GM19397 (cell line): ENCODE data around the gene VAT1L.

ENCODE experiments used
- ATAC-seq: cut with Tn5 transposase; IDR thresholded peaks from one replicate; pipeline ENCODE4 v1.9.1; 2021; ENCODE audit warnings: mild to moderate bottlenecking, moderate library complexity; ENCODE audit not compliant: unreplicated experiment

VAT1L gene

DNA sequence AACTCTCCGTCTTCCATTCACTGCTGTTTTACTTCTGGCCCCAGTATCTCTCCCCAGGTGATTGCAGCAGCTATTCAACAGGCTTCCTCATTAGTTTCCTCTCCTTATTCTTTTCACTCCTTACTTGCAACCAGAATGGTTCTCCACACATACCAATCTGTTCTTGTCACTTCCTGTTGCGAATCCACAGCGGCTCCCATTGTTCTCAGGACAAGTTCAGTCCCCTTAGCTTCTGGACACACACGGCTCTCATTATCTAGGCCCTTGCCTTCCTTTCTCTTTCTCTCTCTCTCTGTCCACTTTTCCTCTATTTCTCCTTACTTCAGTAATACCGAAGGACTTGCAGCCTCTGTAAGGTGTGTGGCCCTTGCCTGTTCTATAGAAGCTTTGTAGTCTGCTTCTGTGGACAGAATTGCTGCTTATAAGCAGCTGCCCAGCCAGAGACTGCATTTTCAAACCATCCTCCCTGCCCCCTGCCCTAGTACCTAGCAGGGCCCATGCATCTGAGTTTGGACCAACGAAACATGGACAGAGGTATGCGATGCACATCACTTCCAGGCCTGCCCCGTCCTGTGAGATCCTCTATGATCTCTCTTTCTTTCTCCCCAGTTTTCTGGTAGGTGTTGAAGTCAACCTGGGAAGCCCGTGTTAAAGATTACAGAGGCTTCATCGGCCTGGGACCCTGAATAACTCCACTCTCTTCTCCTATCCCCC is 45.7 kb downstream of the VAT1L start:
- no peak for ATAC-seq

DNA sequence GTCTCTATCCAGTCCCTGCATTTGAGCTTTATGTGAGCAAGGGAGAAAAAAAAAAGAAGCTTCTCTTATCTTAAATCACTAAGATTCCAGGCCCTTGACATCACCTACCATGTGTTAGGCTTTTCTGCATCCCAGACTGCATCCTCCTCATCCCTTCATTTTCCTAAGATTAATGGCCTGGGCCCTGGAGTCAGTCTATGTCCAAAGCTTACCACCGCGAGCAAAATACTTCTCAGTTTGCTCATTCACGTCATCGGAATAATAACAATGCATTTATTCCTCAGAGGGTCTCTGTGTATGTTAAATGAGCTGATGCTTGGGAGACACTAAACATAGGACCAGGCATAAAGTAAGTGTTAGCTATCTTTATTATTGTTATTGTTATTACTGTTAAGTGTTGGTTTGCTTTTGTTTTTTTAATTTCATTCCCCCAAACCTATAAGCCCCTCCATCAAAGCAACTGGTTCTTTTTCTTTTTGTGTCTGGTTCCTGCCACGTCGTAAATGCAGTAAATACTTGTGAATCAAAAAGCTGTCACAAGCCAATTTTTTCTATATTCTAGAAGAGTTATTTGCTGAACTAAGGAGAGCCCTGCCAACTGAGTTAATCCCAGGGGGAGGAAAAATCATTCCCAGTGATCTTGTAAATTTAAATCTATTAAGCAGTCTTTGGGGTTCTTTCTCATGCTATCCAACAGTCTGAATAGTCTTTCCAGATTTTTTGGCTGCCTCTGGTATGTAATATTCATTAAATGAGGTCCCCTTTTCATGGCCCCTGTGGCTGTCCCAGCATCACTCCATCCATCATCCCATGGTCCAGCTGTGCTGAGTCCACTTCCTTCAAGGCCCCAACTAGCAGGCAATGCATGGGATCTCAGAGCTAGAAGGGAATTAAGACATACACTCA is 46.5 kb downstream of the VAT1L start:
- no peak for ATAC-seq

DNA sequence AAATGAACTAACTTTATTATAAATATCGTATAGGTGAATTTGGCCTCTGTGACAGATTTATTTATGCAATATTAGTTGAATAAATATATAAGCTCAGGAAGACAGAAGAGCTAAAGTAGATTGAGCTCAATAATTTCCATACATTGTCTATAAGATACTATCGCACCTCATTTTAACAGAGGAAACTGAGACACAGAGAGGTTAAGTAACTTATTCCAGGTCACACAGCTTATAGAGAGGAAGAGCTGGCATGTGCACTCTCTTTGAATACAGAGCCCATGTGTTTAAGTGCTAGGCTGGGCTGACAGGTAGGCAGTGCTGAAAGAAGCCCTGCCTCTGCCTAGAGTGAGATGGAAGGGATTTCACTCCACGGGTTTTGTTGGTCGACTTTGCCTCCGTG is 48.4 kb downstream of the VAT1L start:
- no peak for ATAC-seq

- ATAC-seq: no peak
These were observed 50.4 kb downstream of the VAT1L start for GRCh38 chr16:77838597-77839255.

DNA sequence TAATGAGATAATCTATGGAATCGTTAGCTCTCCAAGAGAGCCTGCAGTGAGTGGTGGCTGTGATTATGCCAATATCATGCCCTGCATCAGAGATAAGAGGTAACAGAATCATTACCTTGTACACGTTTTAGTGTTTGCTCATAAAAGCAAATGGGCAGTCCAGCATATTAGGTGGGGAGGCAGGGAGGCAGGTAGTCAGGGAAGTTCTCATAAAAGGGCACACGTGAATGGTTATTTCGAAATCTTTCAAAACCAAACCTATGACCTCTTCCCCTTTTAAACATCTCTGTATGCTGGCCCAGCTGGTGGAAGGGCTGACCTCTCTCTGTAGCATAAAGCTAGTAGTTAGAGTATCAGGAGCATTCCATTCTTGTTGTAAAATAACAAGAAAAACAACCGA is 51.7 kb downstream of the VAT1L start:
- ATAC-seq: no peak

DNA sequence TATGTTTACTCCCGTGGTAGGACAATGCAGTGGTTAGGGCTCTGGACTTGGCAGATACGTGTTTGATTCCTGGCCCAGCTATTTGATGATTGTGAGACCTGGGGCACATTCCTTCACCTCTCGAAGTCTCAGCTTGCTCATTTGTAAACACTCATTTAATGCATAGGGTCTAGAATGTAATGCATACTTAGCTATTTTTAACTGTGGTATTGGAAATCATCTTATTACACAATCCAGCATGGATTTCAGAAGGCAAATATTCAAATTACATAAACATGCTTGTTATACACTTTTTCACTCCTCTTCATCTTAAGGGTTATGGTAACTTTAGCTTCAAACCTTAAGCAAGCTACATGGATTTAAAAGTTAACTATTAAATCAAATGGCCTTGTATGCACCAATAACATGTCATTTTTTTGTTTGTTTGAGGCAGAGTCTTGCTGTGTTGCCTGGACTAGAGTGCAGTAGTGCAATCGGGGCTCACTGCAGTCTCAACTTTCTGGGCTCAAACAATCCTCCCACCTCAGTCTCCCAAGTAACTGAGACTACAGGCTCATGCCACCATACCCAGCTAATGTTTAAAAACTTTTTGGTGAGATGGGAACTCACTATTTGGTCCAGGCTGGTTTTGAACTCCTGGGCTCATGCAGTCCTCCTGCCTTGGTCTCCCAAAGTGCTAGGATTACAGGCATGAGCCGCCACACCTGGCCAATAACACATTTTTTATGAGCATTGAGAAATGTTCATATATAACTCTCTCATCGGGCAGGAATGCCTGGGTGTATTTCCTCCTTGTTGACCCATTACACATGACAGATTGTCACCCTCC is 52.5 kb downstream of the VAT1L start:
- ATAC-seq: no peak

GRCh38 chr16:77841502-77841763 is 53.1 kb downstream of the VAT1L start:
- ATAC-seq: no peak

GRCh38 chr16:77842468-77842867 is 54.1 kb downstream of the VAT1L start:
- ATAC-seq: no peak

GRCh38 chr16:77843405-77843804 is 55.0 kb downstream of the VAT1L start:
- no peak for ATAC-seq

DNA sequence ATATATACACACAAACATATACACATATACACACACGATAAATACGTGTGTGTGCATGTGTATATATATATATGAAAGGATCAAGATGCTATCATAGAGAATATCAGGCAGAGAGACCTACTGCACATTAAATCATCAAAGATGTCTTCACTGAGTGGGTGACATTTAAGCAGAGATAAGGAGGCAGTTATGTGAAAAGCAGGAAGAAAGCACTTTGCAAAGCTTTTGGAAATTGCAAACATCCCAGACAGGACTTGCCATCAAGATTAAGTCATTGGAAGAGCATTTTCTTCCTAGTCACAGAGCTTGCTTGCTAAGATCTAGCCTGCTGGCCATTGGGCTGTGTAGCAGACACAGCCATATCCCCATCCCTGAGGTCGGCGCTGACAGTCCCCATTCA is 56.4 kb downstream of the VAT1L start:
- ATAC-seq: no peak

DNA sequence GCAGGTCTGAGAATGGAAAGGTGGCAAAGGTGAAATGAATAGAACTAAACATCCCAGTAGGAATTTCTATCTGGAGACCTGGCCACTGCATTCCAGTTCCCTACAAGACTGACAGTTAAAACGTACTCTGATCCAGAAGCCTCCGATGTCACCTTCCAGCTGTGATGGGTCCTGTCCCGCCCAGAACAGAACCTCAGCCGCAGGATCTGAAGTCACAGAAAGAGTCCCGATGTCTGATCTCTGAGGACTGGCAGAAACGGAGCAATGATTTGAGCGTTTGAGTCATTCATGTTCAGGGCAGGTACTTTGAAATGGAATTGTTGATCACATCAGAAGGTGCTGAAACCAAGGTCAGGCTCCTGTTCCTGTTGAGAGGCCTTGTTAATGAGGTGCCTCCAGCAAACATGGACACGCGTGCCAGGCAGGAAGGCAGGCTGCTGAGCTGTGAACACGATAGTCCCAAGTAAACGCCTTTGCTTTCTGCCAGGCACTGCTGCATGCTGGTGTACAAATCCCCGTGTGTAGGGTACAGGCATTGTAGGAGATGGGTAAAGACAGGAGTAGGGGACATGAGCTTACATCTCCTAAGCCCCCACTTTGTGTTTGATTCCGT is 61.4 kb downstream of the VAT1L start:
- no peak for ATAC-seq

GRCh38 chr16:77850636-77851333 is 62.4 kb downstream of the VAT1L start:
- no peak for ATAC-seq

GRCh38 chr16:77853161-77853560 is 64.8 kb downstream of the VAT1L start:
- ATAC-seq: no peak

- no peak for ATAC-seq
These were observed 68.2 kb downstream of the VAT1L start for GRCh38 chr16:77856438-77857160.

DNA sequence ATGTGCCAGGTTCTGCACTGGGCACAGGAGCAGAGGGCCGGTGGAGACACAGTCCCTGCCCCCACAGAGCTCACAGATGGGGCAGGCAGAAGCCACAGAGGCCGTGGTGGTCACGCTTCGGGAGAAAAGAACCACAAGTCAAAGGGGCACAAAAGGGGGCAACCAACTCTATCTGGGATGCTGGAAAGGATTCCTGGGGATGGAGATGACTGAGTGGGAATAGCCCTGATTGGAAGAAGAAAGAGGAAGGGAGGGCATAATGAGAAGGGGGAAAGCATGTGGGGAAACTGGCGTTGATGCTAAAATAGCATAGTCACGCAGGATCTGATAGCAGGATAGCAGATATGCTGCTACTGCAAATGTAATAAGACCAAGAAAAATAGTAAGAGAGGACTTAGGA is 69.7 kb downstream of the VAT1L start:
- no peak for ATAC-seq

DNA sequence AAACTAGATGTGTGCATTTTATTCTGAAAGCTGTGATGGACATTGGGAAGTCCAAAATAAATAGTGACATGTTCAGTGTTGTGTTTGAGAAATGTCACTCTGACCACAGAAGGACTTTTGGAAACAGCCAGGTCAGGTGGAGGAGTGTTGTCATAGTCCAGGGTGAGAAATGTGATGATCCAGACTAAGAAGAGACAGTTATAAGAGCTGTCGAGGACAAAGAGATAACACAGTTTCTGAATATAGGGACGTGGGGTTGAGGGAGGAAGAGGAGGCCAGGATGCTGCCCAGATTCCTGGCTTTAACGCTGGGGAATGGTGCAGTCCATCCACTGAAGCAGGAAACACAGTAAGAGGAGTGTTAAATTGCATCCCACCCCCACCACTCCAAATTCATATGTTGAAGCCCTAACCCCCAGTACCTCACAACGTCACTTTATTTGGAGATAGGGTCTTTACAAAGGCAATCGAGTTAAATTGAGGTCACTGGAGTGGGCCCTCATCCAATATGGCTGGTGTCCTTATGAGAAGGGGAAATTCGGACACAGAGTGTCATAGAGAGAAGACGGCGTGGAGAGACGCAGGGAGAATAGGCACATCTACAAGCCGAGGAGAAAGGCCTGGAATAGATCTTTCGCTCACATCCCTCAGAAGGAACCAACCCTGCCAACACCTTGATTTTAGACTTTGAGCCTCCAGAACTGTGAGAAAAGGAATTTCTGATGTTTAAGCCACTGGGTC is 71.3 kb downstream of the VAT1L start:
- ATAC-seq: no peak

- no peak for ATAC-seq
These were observed 72.6 kb downstream of the VAT1L start for GRCh38 chr16:77860953-77861352.

- no peak for ATAC-seq
These were observed 74.9 kb downstream of the VAT1L start for GRCh38 chr16:77863250-77863649.

- ATAC-seq: no peak
These were observed 78.4 kb downstream of the VAT1L start for GRCh38 chr16:77866752-77867151.
